ENCODE measurements around the gene OR9G1. TPM values are rescaled to one million over a fixed set of nuclear protein-coding genes. Genes with fewer than 3 reads are reported as not detected.

Gene OR9G1
- total and polyA plus RNA-seq, 2 of the 8 experiments (the other 6 are each of a cell fraction or from before 2014, with no cell fraction given), result not detected

GRCh38 chr11:56714206-56714605, 15.3 kb downstream of the OR9G1 start:
- DNase-seq (ENCODE audit: low read depth in 1 of 2, low spot score in 2 of 2) (no peak), FAIRE-seq (no peak)
- WGBS, 2 experiments (ENCODE audit: extremely low coverage in 1 of 2, insufficient coverage in 1 of 2, insufficient read length in 1 of 2, insufficient replicate concordance in 2 of 2, low coverage in 1 of 2, low lambda C conversion rate in 2 of 2, missing lambda C conversion rate in 1 of 2), result 96% methylated on average over 2 of the region's 2 CpGs; no CpG with 5 or more reads in 1 of the 2 experiments
- H2BK12ac ChIP-seq (ENCODE audit: low read depth, low read length), result no peak overlapping the region
- no peak overlapping the region for H3K4me2 ChIP-seq (ENCODE audit: insufficient read depth in 1 of 2, low read depth in 2 of 2, low read length in 2 of 2)
- H3K4ac ChIP-seq (replicated peaks; ENCODE audit: insufficient read length, low read depth, low read length), result no peak overlapping the region
- no peaks in the 10 kb centered on the region for H3K79me2 ChIP-seq (ENCODE audit: control insufficient read depth in 1 of 2, insufficient read depth in 2 of 2, low read length in 2 of 2)
- no peak overlapping the region for H3K27ac ChIP-seq (ENCODE audit: low read depth, low read length)
- no peaks in the 10 kb centered on the region for H3K4me1 ChIP-seq (replicated peaks in 1 of 4; ENCODE audit: control insufficient read depth in 3 of 4, insufficient read depth in 4 of 4, low read length in 3 of 4)
- no peak overlapping the region for H2BK5ac ChIP-seq (ENCODE audit: low read depth, low read length)
- H2BK15ac ChIP-seq (ENCODE audit: low read length), result no peak overlapping the region
- H3K79me1 ChIP-seq (ENCODE audit: low read depth, low read length), result no peaks in the 10 kb centered on the region
- H3K23me2 ChIP-seq (ENCODE audit: low read depth, low read length), result no peaks in the 10 kb centered on the region
- H3K9ac ChIP-seq (replicated peaks in 1 of 4; ENCODE audit: extremely low read depth in 1 of 4, low read depth in 3 of 4, low read length in 3 of 4), result no peak overlapping the region
- no peaks in the 10 kb centered on the region for H4K20me1 ChIP-seq (replicated peaks in 1 of 2; ENCODE audit: control insufficient read depth in 1 of 2, insufficient read depth in 2 of 2, low read length in 2 of 2)
- no peaks in the 10 kb centered on the region for H3K27me3 ChIP-seq (replicated peaks in 1 of 4; ENCODE audit: control insufficient read depth in 3 of 4, extremely low read depth in 1 of 4, insufficient read depth in 3 of 4, low read length in 3 of 4)
- no peak overlapping the region for H3K18ac ChIP-seq (ENCODE audit: extremely low read depth, low read length)
- no peak overlapping the region for H2AFZ ChIP-seq (ENCODE audit: low read length)
- H3K56ac ChIP-seq (replicated peaks; ENCODE audit: insufficient read length, low read depth, low read length), result no peak overlapping the region
- no peaks in the 10 kb centered on the region for H3K36me3 ChIP-seq (ENCODE audit: control insufficient read depth in 2 of 4, insufficient read depth in 4 of 4, low read length in 3 of 4)
- H2BK20ac ChIP-seq (ENCODE audit: low read length), result no peak overlapping the region
- POLR2A ChIA-PET (ENCODE audit: partially characterized antibody), result no interaction called here
- no peak overlapping the region for H3K14ac ChIP-seq (ENCODE audit: insufficient read length)
- H2AK5ac ChIP-seq (ENCODE audit: low read depth, low read length), result no peak overlapping the region
- no peak overlapping the region for H2BK120ac ChIP-seq (replicated peaks; ENCODE audit: low read depth, low read length)
- H4K91ac ChIP-seq (replicated peaks; ENCODE audit: insufficient read length, low read length), result no peak overlapping the region
- H3K9me3 ChIP-seq (ENCODE audit: insufficient read depth in 2 of 2, low read depth in 1 of 2, low read length in 1 of 2), result 0 out of 4 replicates have a peak, but pooled peaks cover 0 to 3% of the 10 kb centered on the region in 2 experiments
- H4K5ac ChIP-seq (ENCODE audit: insufficient read length, low read depth, low read length), result no peak overlapping the region
- H3K4me3 ChIP-seq (ENCODE audit: extremely low read depth in 1 of 4, insufficient read depth in 2 of 4, low read depth in 3 of 4, low read length in 4 of 4), result no peak overlapping the region
- CTCF ChIA-PET (ENCODE audit: partially characterized antibody), result no interaction called here
- no peak overlapping the region for H4K8ac ChIP-seq (ENCODE audit: extremely low read depth, insufficient read depth, low read length)
- no peak overlapping the region for H3K23ac ChIP-seq (ENCODE audit: insufficient read length)
- TF ChIP-seq RFX5 (IDR thresholded peaks at IDR 0.05; ENCODE audit: borderline replicate concordance, low read depth, low read length) (no peak), SP4 (IDR thresholded peaks at IDR 0.05; ENCODE audit: low read length) (no peak), EP300 (IDR thresholded peaks at IDR 0.05; ENCODE audit: borderline replicate concordance in 1 of 2, low read depth in 2 of 2, low read length in 2 of 2) (no peak)

All from H1 (cell line).